Measurements from ENCODE around the gene EFHD2.

EFHD2 gene

GRCh38 chr1:15475752-15476314, 66.1 kb downstream of the EFHD2 start, which contains the start of gene CELA2B:
TSS of gene CELA2B (plus strand) at chr1:15476104. CDS start at chr1:15476126, 22 bp downstream.
- no peak for DNase-seq

- no peak for DNase-seq
Observed at GRCh38 chr1:15476927-15477326, 67.2 kb downstream of the EFHD2 start.

GRCh38 chr1:15477646-15478212, 68.0 kb downstream of the EFHD2 start:
- DNase-seq, result no peak

Measured in nucleus accumbens (tissue), 56 donors.